Measurements from ENCODE around the gene UPK3A.

GRCh38 chr22:45246060-45246985, 38.4 kb upstream of the UPK3A start:
- TF ChIP-seq CTCF (IDR thresholded peaks at IDR 0.05; ENCODE audit: low read depth, low read length) (no peak), POLR2A (IDR thresholded peaks at IDR 0.05; ENCODE audit: extremely low read depth, insufficient read length) (no peak), MAX (IDR thresholded peaks at IDR 0.05; ENCODE audit: low read depth, low read length) (no peak)

All from NB4 (cell line).